Esophagus muscularis mucosa (tissue), 3 donors: Measurements from ENCODE around the gene TMEM132C.

Source experiments
- CTCF ChIP-seq, 3 experiments: fragments of 200-600 bp in 2 of 3; fragments of 450-650 bp in 1 of 3; sonication (generic) in 2 of 3; IDR thresholded peaks; one replicate each; pipeline ENCODE4 v1.5.1; 2017 to 2019; ENCODE audit warnings: antibody characterized with exemption in 3 of 3, mild to moderate bottlenecking in 2 of 3, moderate library complexity in 1 of 3
- POLR2A ChIP-seq: fragments of 450-650 bp; IDR thresholded peaks from one replicate; pipeline ENCODE4 v1.6.1; 2017; ENCODE audit warnings: antibody characterized with exemption, moderate library complexity, mild to moderate bottlenecking, low read depth

- TF ChIP-seq CTCF (IDR thresholded peaks at IDR 0.05) (no peak), POLR2A (no peak)
Measured at GRCh38 chr12:128513831-128514230, 246.9 kb downstream of the TMEM132C start.
